ENCODE measurements around the gene CAMTA1. TPM values are rescaled to one million over a fixed set of nuclear protein-coding genes. Genes with fewer than 3 reads are reported as not detected.

CAMTA1 gene
- total RNA-seq, 3 donors from 2014 or later: 73.4 to 114 (median 82.6) TPM

DNA sequence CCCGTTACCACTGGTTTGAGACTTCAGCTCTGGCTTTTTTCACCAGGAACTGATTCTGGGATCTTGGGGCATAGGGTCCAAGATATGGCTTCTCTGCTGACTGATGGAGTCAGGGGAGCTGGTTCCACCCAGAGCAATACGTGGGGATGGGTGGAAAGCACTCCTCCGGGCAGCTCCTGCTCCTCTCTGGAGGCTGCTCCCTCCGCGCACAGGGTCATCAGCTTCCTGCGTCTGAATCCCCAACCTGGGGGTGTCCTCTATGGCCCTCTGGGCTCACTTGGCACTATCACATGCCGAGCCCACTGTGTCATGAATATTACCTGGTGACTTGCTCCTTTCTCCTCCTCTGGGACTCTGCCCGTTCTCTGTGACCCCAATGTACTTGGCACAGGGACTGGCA is 580.5 kb downstream of the CAMTA1 start:
- Histone ChIP-seq H3K9me3 (no peaks in the 10 kb centered on the region), H3K4me3 (no peak overlapping the region), H3K4me1 (ENCODE audit: low read depth) (no peaks in the 10 kb centered on the region), H3K36me3 (ENCODE audit: low read depth) (no peaks in the 10 kb centered on the region)
- DNase-seq (no peak), ATAC-seq (no peak)
- intact Hi-C loops (cut with DNase I, micrococcal nuclease): no loop called here
- TF ChIP-seq, protein P1, sequence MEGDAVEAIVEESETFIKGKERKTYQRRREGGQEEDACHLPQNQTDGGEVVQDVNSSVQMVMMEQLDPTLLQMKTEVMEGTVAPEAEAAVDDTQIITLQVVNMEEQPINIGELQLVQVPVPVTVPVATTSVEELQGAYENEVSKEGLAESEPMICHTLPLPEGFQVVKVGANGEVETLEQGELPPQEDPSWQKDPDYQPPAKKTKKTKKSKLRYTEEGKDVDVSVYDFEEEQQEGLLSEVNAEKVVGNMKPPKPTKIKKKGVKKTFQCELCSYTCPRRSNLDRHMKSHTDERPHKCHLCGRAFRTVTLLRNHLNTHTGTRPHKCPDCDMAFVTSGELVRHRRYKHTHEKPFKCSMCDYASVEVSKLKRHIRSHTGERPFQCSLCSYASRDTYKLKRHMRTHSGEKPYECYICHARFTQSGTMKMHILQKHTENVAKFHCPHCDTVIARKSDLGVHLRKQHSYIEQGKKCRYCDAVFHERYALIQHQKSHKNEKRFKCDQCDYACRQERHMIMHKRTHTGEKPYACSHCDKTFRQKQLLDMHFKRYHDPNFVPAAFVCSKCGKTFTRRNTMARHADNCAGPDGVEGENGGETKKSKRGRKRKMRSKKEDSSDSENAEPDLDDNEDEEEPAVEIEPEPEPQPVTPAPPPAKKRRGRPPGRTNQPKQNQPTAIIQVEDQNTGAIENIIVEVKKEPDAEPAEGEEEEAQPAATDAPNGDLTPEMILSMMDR (IDR thresholded peaks at IDR 0.05): no peak

DNA sequence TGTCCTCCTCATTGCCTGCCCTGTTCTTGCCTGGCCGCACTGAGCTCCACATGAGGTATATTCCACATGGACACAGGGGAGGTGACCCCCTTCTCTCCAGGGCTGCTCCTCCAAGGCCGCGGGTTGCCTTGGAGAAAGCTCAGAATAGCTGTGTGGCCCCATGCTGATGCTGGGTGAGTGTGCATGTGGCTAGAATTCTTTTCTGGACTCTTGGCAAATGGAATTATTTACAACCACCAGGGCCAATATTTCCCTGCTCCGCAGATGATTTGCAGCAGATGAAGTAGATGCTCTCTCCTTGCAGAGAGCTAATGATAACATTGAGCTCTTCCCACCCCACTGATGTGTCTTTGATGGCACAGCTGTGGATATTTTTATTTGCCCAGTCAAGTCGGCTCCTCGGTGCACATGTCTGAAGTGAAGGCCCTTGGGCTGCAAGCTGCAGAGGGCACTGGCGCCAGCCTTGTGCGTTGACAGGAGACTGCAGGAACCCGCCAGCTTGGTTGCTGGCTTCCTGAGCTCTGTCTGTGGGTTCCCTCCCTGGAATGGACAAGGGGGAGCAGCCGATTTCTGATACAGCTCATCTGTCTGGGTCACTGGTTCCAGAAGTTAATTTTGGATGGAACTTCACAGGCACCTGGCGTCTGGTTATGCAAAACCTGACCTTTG is 581.2 kb downstream of the CAMTA1 start:
- intact Hi-C loops (cut with DNase I, micrococcal nuclease): no loop called here
- ATAC-seq (peak; percentile 10), DNase-seq (no peak)
- Histone ChIP-seq H3K4me3 (no peak overlapping the region), H3K4me1 (ENCODE audit: low read depth) (no peaks in the 10 kb centered on the region), H3K9me3 (no peaks in the 10 kb centered on the region), H3K36me3 (ENCODE audit: low read depth) (no peaks in the 10 kb centered on the region)
- TF ChIP-seq, protein P1 (IDR thresholded peaks at IDR 0.05): no peak

DNA sequence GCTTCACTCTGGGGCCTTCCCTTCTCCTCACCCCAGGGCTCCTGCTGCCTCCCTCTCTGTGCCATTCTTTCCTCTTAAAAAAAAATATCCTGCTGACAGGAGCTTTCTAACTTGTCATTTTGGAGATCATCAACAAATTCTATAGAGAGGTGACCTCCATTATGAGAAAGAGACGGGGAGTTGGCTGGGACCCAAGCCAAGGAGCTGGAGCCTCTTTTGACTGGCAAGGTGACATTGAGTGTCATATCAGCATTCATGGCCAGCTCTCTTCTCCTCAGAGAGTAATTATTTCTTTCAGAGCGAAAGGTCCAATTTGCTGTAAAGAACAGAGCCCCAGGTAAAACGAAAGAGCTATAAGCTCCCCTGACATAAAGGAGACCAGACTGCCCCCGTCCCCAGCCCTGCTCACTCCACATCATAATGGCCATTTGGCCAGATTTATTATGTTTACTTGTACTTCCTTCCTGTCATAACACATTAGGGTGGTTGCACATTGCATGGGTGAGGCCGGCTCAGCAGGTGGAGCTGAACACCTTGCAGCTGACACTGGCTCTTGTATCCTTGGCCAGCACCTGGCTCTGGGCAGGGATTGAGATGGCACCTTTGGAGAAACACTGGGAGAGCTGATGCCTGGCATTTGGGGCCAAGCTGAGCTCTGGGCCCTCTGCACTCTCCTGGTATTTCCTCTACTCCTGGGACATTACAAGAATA is 581.9 kb downstream of the CAMTA1 start:
- intact Hi-C loops (cut with DNase I, micrococcal nuclease): no loop called here
- DNase-seq (peak; percentile 73 to 78 (median 74)), ATAC-seq (peak; percentile 95)
- no peaks in the 10 kb centered on the region for H3K9me3 ChIP-seq
- H3K4me3 ChIP-seq: no peak overlapping the region
- TF ChIP-seq, protein P1 (IDR thresholded peaks at IDR 0.05): no peak
- no peaks in the 10 kb centered on the region for H3K36me3 ChIP-seq (ENCODE audit: low read depth)
- H3K4me1 ChIP-seq (ENCODE audit: low read depth): no peaks in the 10 kb centered on the region

DNA sequence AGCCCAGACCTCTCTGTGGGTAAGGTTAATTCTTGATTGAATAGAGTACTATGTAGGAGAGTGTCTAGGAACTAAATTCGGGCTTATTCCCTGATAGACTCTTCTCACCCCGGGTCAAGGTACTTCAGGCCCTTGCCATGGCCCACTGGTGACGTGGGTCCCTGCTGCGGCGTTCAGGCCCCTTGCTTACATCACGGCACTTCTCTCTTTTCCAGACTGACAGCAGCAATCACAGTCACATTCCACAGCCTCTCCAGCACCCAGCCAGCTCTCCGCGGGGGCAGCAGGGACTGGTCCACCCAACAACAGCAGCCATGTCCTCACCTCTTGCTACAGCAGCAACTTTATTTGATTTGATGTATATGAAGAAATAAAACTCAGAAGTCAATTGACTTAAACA is 584.6 kb downstream of the CAMTA1 start:
- intact Hi-C loops (cut with DNase I, micrococcal nuclease): no loop called here
- no peak overlapping the region for H3K4me3 ChIP-seq
- TF ChIP-seq, protein P1 (IDR thresholded peaks at IDR 0.05): no peak
- no peaks in the 10 kb centered on the region for H3K36me3 ChIP-seq (ENCODE audit: low read depth)
- no peaks in the 10 kb centered on the region for H3K9me3 ChIP-seq
- ATAC-seq (no peak), DNase-seq (no peak)
- no peaks in the 10 kb centered on the region for H3K4me1 ChIP-seq (ENCODE audit: low read depth)

DNA sequence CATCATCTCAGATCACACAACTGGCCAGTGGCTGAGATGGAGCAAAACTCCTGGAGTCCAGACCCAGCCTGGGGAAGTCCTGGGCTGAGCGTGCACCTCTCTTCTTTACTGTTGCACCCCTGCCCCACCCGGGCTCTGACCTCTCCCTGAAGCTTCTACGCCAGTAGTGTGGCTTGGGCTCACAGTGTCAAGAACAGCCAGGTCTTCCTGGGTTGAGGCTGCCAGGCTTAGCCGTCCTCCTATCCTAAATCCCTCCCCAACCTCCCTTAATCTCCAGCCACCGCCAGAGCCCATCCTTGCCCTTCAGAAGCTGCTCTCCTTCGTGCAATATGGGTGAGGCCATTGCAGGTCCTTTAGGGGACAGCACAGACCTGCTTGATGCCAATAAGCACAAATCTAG is 586.7 kb downstream of the CAMTA1 start:
- DNase-seq: no peak
- Histone ChIP-seq H3K9me3 (no peaks in the 10 kb centered on the region), H3K4me1 (ENCODE audit: low read depth) (no peaks in the 10 kb centered on the region), H3K4me3 (no peak overlapping the region), H3K36me3 (ENCODE audit: low read depth) (no peaks in the 10 kb centered on the region)
- no peak for ATAC-seq
- TF ChIP-seq, protein P1 (IDR thresholded peaks at IDR 0.05): no peak
- intact Hi-C loops (cut with DNase I, micrococcal nuclease): no loop called here

Measured in mucosa of descending colon (tissue), 3 donors.